GM12878 (cell line): ENCODE data around the gene JAG2. TPM values are rescaled to one million over a fixed set of nuclear protein-coding genes. Genes with fewer than 3 reads are reported as not detected.

Source experiments
- ATAC-seq: fragments of 200-7000 bp; cut with Tn5 transposase; 3 replicates; pipeline ENCODE4 v1.9.1; 2020; ENCODE audit warnings: mild to moderate bottlenecking, moderate library complexity
- BruUV-seq: library from RNA; stranded (reverse); fragments of 400-500 nt; replicated peaks from 2 replicates; lab custom pipeline; 2021; lab: Mats Ljungman, UMichigan
- CTCF ChIA-PET: fragments of 300-600 bp; sonication (Branson Sonifier 250); formaldehyde crosslinking; extraction: SDS; loops from one replicate; lab custom pipeline; 2021; ENCODE audit warnings: inconsistent platforms; lab: Yijun Ruan, JAX
- POLR2A ChIA-PET: fragments of 350-600 bp; formaldehyde crosslinking; extraction: SDS; loops from one replicate; lab custom pipeline; 2021; ENCODE audit warnings: inconsistent platforms; lab: Charles Lee
- RAD21 ChIA-PET: fragments of 300-600 bp; sonication (Branson Sonifier 250); formaldehyde crosslinking; loops from one replicate; lab custom pipeline; 2023; ENCODE audit warnings: antibody characterized with exemption; ENCODE audit not compliant: unreplicated experiment; lab: Charles Lee
- SMC1A ChIA-PET: fragments of 300-600 bp; sonication (Branson Sonifier 250); formaldehyde crosslinking; loops from one replicate; lab custom pipeline; 2023; ENCODE audit not compliant: unreplicated experiment, uncharacterized antibody; lab: Charles Lee
- DNase-seq: peaks from one replicate; pipeline ENCODE4 v3.0.0-alpha.2; 2011; ENCODE audit warnings: low read depth, low spot score
- FAIRE-seq: peaks from 3 replicates; lab custom pipeline; 2011; peaks lifted over from hg19 to GRCh38; lab: Jason Lieb, UNC
- H2AFZ ChIP-seq: 2 replicates; pipeline ENCODE4 v1.6.0; 2011; ENCODE audit warnings: low read depth, low read length, control low read depth; ENCODE audit not compliant: control insufficient read depth
- H3K27ac ChIP-seq: 2 replicates; pipeline ENCODE4 v1.5.1; 2011; ENCODE audit warnings: control low read depth; ENCODE audit not compliant: control insufficient read depth, insufficient read depth
- H3K27me3 ChIP-seq, 2 experiments: replicated peaks in 1 of 2; 2 replicates each; pipeline versions ENCODE4 v1.6.0 to v1.6.1; 2011; ENCODE audit warnings: low read length in 1 of 2; ENCODE audit not compliant: control insufficient read depth in 2 of 2, insufficient read depth in 2 of 2
- H3K36me3 ChIP-seq, 2 experiments: 2 replicates each; pipeline ENCODE4 v1.5.1; 2011; ENCODE audit warnings: low read length in 1 of 2; ENCODE audit not compliant: control insufficient read depth in 2 of 2, insufficient read depth in 2 of 2
- H3K4me1 ChIP-seq: 2 replicates; pipeline ENCODE4 v1.6.1; 2011; ENCODE audit warnings: mild to moderate bottlenecking, low read length, moderate library complexity, mixed read lengths; ENCODE audit not compliant: control insufficient read depth, insufficient read depth
- H3K4me2 ChIP-seq: 2 replicates; pipeline ENCODE4 v1.6.0; 2011; ENCODE audit warnings: control low read depth; ENCODE audit not compliant: control insufficient read depth, insufficient read depth
- H3K4me3 ChIP-seq: fragments of 200-600 bp; sonication (generic); 2 replicates; pipeline ENCODE4 v1.5.1; 2016
- H3K79me2 ChIP-seq: 2 replicates; pipeline ENCODE4 v1.6.0; 2011; ENCODE audit warnings: low read length; ENCODE audit not compliant: control insufficient read depth, insufficient read depth
- H3K9ac ChIP-seq: 2 replicates; pipeline ENCODE4 v1.8.0; 2011; ENCODE audit warnings: low read length, control low read depth, mixed read lengths; ENCODE audit not compliant: control insufficient read depth, insufficient read depth
- H3K9me3 ChIP-seq: replicated peaks from 3 replicates; pipeline ENCODE4 v1.5.1; 2011; ENCODE audit warnings: mild to moderate bottlenecking, low read length; ENCODE audit not compliant: control insufficient read depth, insufficient read depth
- H4K20me1 ChIP-seq: 2 replicates; pipeline ENCODE4 v1.6.0; 2011; ENCODE audit not compliant: control insufficient read depth, insufficient read depth
- EZH2 ChIP-seq: IDR thresholded peaks from 2 replicates; pipeline ENCODE4 v1.6.1; 2012; ENCODE audit warnings: low read depth, mild to moderate bottlenecking, control low read depth, inconsistent platforms, low read length, borderline replicate concordance; ENCODE audit not compliant: control insufficient read depth
- NFXL1 ChIP-seq: fragments of 450-650 bp; IDR thresholded peaks from 2 replicates; pipeline ENCODE4 v1.6.1; 2017; ENCODE audit warnings: antibody characterized with exemption, mild to moderate bottlenecking, borderline replicate concordance
- RAD51 ChIP-seq: fragments of 450-650 bp; IDR thresholded peaks from 2 replicates; pipeline ENCODE4 v1.6.1; 2016; ENCODE audit warnings: moderate library complexity, mild to moderate bottlenecking, inconsistent platforms
- SRF ChIP-seq, 2 experiments: IDR thresholded peaks; 2 replicates each; pipeline ENCODE4 v1.6.1; 2011; ENCODE audit warnings: low read depth in 2 of 2, low read length in 2 of 2, mild to moderate bottlenecking in 1 of 2, moderate library complexity in 1 of 2
- WGBS: methylation state at CpG from one replicate; pipeline ENCODE4 v1.1.6; 2016; ENCODE audit warnings: low lambda C conversion rate; ENCODE audit not compliant: insufficient replicate concordance, insufficient coverage; ENCODE audit errors: missing lambda C conversion rate; 5-methylcytosine and 5-hydroxymethylcytosine counted together
- in situ Hi-C: fragments of 300-500 bp; cut with MboI; formaldehyde crosslinking; loops from 9 replicates; pipeline ENCODE4 v1.14.3; 2018; ENCODE audit warnings: mixed read lengths
- intact Hi-C: fragments of 100-400 bp; cut with micrococcal nuclease; formaldehyde crosslinking; loops from one replicate; pipeline ENCODE4 v1.14.2; 2022; ENCODE audit not compliant: unreplicated experiment
- polyA plus RNA-seq, 11 experiments: library from polyadenylated mRNA; depleted of rRNA in 4 of 11; unstranded in 6 of 11; stranded (reverse) in 5 of 11; fragments of >200 nt; fragmentation: Nextera tagmentation in 4 of 11; fragmentation: Illumina TruSeq in 1 of 11; extraction: Ambion mirVana in 4 of 11; extraction: Trizol in 1 of 11; gene quantifications; 1 replicate in 1 of 11; 2 replicates in 10 of 11; pipeline versions ENCODE4 v1.2.1 to v1.2.3, GENCODE V29; 2011 to 2016; ENCODE audit warnings: inconsistent platforms in 2 of 11, missing spikeins in 2 of 11, low read depth in 1 of 11
- total RNA-seq, 4 experiments: library from RNA; depleted of rRNA in 3 of 4; stranded (reverse); fragments of >200 nt in 3 of 4; fragmentation: Illumina TruSeq in 1 of 4; extraction: Trizol in 1 of 4; gene quantifications; 2 replicates each; pipeline versions ENCODE4 v1.2.1 to v1.2.3, GENCODE V29; 2013 to 2021

Gene JAG2
- total and polyA plus RNA-seq, 10 of the 15 experiments (the other 5 are each of a cell fraction or from before 2014, with no cell fraction given), result 0.04 to 0.14 (median 0.06) TPM; not detected in 5

DNA sequence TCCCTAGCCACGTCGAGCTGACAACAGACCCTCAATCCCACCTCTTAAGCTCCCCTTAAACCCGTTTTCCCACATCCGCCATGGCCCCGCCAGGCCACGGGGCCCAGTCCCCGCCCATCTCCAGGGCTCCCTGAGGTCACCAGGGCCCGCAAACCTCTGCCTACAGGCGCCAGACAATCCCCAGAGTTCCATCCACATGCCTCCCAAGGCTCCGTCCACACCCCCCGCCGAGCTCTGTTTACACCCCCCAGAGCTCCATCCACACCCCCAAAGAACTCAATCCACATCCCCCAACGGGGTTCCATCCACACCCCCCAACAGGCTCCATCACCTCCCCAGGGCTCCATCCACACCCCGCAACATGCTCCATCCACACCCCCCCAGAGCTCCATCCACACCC lies 9.2 kb downstream of the JAG2 start:
- Histone ChIP-seq H3K36me3 (no peaks in the 10 kb centered on the region), H3K4me3 (no peak overlapping the region), H3K4me2 (no peak overlapping the region), H3K4me1 (no peaks in the 10 kb centered on the region), H4K20me1 (0 out of 2 replicates have a peak, but pooled peaks cover 2% of the 10 kb centered on the region), H3K79me2 (no peaks in the 10 kb centered on the region), H2AFZ (no peak overlapping the region), H3K9ac (no peak overlapping the region), H3K27me3 (no peaks in the 10 kb centered on the region), H3K9me3 (no peaks in the 10 kb centered on the region), H3K27ac (no peak overlapping the region)
- BruUV-seq, result no TSS peak
- FAIRE-seq (no peak), ATAC-seq (no peak), DNase-seq (no peak)
- intact Hi-C loops, result no loop called here
- ChIA-PET RAD21 (interaction anchor here (0.6 kb wide), 1 partner anchor 43 kb away, joined by 3 read pairs; no protein-coding TSS in a partner anchor), SMC1A (no interaction called here), POLR2A (interaction anchor here (0.6 kb wide), 1 partner anchor 96 kb away, joined by 5 read pairs; no protein-coding TSS in a partner anchor), CTCF (no interaction called here)
- WGBS, result 54% methylated on average over 12 of the region's 14 CpGs
- TF ChIP-seq NFXL1 (no peak), SRF (IDR thresholded peaks at IDR 0.05; ENCODE audit: low read depth in 2 of 2, low read length in 2 of 2) (no peak), EZH2 (no peak)
- in situ Hi-C loops, result no loop called here

DNA sequence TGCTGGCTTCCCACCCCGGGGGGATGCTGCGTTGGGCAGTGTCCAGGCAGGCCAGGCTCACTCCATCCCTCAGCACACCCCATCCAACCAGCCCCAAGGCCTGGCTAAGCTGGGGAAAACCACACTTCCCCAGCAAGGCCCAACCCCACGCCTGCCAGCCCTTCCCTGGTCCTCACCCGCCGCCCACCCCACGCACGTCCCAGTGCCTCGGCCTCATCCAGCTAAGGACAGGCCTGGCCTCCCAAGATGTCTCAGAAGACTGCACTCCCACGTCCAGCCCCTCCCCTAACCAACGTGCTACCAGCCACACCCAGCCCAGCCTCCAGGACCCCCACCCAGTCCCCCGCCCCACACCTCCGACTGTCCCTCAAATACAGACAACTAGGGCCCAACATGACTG lies 9.8 kb downstream of the JAG2 start:
- no peak for ATAC-seq
- no peaks in the 10 kb centered on the region for H3K9me3 ChIP-seq
- H4K20me1 ChIP-seq, result 0 out of 2 replicates have a peak, but pooled peaks cover 2% of the 10 kb centered on the region
- no peaks in the 10 kb centered on the region for H3K4me1 ChIP-seq
- ChIA-PET RAD21 (interaction anchor here (0.6 kb wide), 1 partner anchor 43 kb away, joined by 3 read pairs; no protein-coding TSS in a partner anchor), CTCF (no interaction called here), SMC1A (no interaction called here), POLR2A (no interaction called here)
- no peak overlapping the region for H2AFZ ChIP-seq
- FAIRE-seq, result no peak
- TF ChIP-seq RAD51, result no peak
- intact Hi-C loops (no loop called here), in situ Hi-C loops (no loop called here)
- no peaks in the 10 kb centered on the region for H3K36me3 ChIP-seq
- H3K9ac ChIP-seq, result no peak overlapping the region
- WGBS, result 8% methylated on average over 4 of the region's 12 CpGs
- H3K4me3 ChIP-seq, result no peak overlapping the region
- H3K27ac ChIP-seq, result no peak overlapping the region
- no peaks in the 10 kb centered on the region for H3K79me2 ChIP-seq
- no peaks in the 10 kb centered on the region for H3K27me3 ChIP-seq
- no peak for DNase-seq
- BruUV-seq, result no TSS peak
- no peak overlapping the region for H3K4me2 ChIP-seq
